IMR-90 (cell line): ENCODE results near the gene MAN1C1. TPM values are rescaled to one million over a fixed set of nuclear protein-coding genes. Genes with fewer than 3 reads are reported as not detected.

Experiments
- ATAC-seq: fragments of 200-7000 bp; cut with Tn5 transposase; 2 replicates; pipeline ENCODE4 v1.9.1; 2020; ENCODE audit warnings: low read depth, mild to moderate bottlenecking, moderate library complexity
- BruUV-seq: library from RNA; stranded (reverse); fragments of 400-500 nt; replicated peaks from 2 replicates; lab custom pipeline; 2021; lab: Mats Ljungman, UMichigan
- CTCF ChIA-PET: fragments of 300-600 bp; formaldehyde crosslinking; extraction: SDS; loops from one replicate; lab custom pipeline; 2021; ENCODE audit warnings: antibody characterized with exemption; lab: Yijun Ruan, JAX
- POLR2A ChIA-PET: fragments of 300-600 bp; sonication (Branson Sonifier 250); formaldehyde crosslinking; loops from one replicate; lab custom pipeline; 2022; ENCODE audit warnings: antibody characterized with exemption; ENCODE audit not compliant: unreplicated experiment; lab: Charles Lee
- DNase-seq: peaks from one replicate; pipeline ENCODE4 v3.0.0; 2013
- H2AFZ ChIP-seq: replicated peaks from 2 replicates; pipeline ENCODE3; 2013; ENCODE audit warnings: low read length, mild to moderate bottlenecking; ENCODE audit not compliant: poor library complexity
- H2AK5ac ChIP-seq: 2 replicates; pipeline ENCODE4 v1.6.1; 2013; ENCODE audit warnings: low read depth, low read length, inconsistent platforms
- H2AK9ac ChIP-seq: replicated peaks from 2 replicates; pipeline ENCODE3; 2013; ENCODE audit warnings: mild to moderate bottlenecking, low read depth, low read length, moderate library complexity; ENCODE audit not compliant: poor library complexity
- H2BK120ac ChIP-seq: 2 replicates; pipeline ENCODE4 v1.6.1; 2013; ENCODE audit warnings: low read depth, low read length, inconsistent platforms
- H2BK15ac ChIP-seq: 3 replicates; pipeline ENCODE4 v1.6.1; 2013; ENCODE audit warnings: low read depth, low read length, inconsistent platforms
- H2BK20ac ChIP-seq: 2 replicates; pipeline ENCODE4 v1.6.1; 2013; ENCODE audit warnings: low read depth, mild to moderate bottlenecking, inconsistent platforms, low read length, moderate library complexity
- H2BK5ac ChIP-seq: 2 replicates; pipeline ENCODE4 v1.6.1; 2013; ENCODE audit warnings: mild to moderate bottlenecking, low read depth, low read length, inconsistent platforms; ENCODE audit not compliant: poor library complexity, severe bottlenecking
- H3K14ac ChIP-seq: replicated peaks from 2 replicates; pipeline ENCODE4 v1.6.1; 2013; ENCODE audit warnings: low read depth, low read length, inconsistent platforms
- H3K18ac ChIP-seq: 2 replicates; pipeline ENCODE4 v1.6.1; 2013; ENCODE audit warnings: low read depth, low read length, control low read depth
- H3K23ac ChIP-seq: 2 replicates; pipeline ENCODE4 v1.6.1; 2013; ENCODE audit warnings: low read depth, low read length, inconsistent platforms
- H3K27ac ChIP-seq: 2 replicates; pipeline ENCODE4 v1.5.1; 2013; ENCODE audit warnings: mild to moderate bottlenecking, control low read depth, low read length; ENCODE audit not compliant: insufficient read depth
- H3K27me3 ChIP-seq: 2 replicates; pipeline ENCODE4 v1.6.1; 2013; ENCODE audit warnings: low read length; ENCODE audit not compliant: control insufficient read depth, insufficient read depth
- H3K36me3 ChIP-seq: 2 replicates; pipeline ENCODE4 v1.6.1; 2013; ENCODE audit warnings: low read length, mixed read lengths; ENCODE audit not compliant: control insufficient read depth, insufficient read depth
- H3K4ac ChIP-seq: 2 replicates; pipeline ENCODE4 v1.6.1; 2013; ENCODE audit warnings: low read depth, low read length, inconsistent platforms
- H3K4me1 ChIP-seq: 2 replicates; pipeline ENCODE4 v1.6.1; 2013; ENCODE audit warnings: low read length, mixed read lengths; ENCODE audit not compliant: control insufficient read depth, insufficient read depth
- H3K4me2 ChIP-seq: 2 replicates; pipeline ENCODE4 v1.6.1; 2013; ENCODE audit warnings: low read depth, mild to moderate bottlenecking, control low read depth, low read length, moderate library complexity
- H3K4me3 ChIP-seq: 2 replicates; pipeline ENCODE4 v1.5.1; 2013; ENCODE audit warnings: low read depth, mild to moderate bottlenecking, control low read depth, low read length, moderate library complexity; ENCODE audit not compliant: insufficient read depth
- H3K56ac ChIP-seq: 2 replicates; pipeline ENCODE4 v1.6.1; 2013; ENCODE audit warnings: low read length, inconsistent platforms; ENCODE audit not compliant: insufficient read depth; ENCODE audit errors: extremely low read depth
- H3K79me1 ChIP-seq, 2 experiments: 2 replicates each; pipeline ENCODE4 v1.6.1; 2013; ENCODE audit warnings: low read length in 2 of 2, inconsistent platforms in 1 of 2, low read depth in 1 of 2
- H3K9ac ChIP-seq: 2 replicates; pipeline ENCODE4 v1.6.1; 2013; ENCODE audit warnings: low read depth, low read length, control low read depth
- H3K9me1 ChIP-seq: 2 replicates; pipeline ENCODE4 v1.6.1; 2013; ENCODE audit warnings: low read length, inconsistent platforms; ENCODE audit not compliant: insufficient read depth
- H3K9me3 ChIP-seq: 2 replicates; pipeline ENCODE4 v1.6.1; 2013; ENCODE audit warnings: low read length; ENCODE audit not compliant: control insufficient read depth, insufficient read depth
- H4K20me1 ChIP-seq: 2 replicates; pipeline ENCODE4 v1.6.1; 2013; ENCODE audit warnings: low read length, inconsistent platforms; ENCODE audit not compliant: insufficient read depth
- H4K5ac ChIP-seq: 2 replicates; pipeline ENCODE4 v1.6.1; 2013; ENCODE audit warnings: mild to moderate bottlenecking, low read depth, low read length, control low read depth
- H4K8ac ChIP-seq, 2 experiments: 2 replicates each; pipeline ENCODE4 v1.6.1; 2013; ENCODE audit warnings: low read depth in 2 of 2, low read length in 2 of 2, control low read depth in 1 of 2, inconsistent platforms in 1 of 2
- H4K91ac ChIP-seq: 2 replicates; pipeline ENCODE4 v1.6.1; 2013; ENCODE audit warnings: low read depth, low read length, inconsistent platforms; ENCODE audit not compliant: insufficient read depth
- BHLHE40 ChIP-seq: fragments of 150-350 bp; IDR thresholded peaks from 2 replicates; pipeline ENCODE4 v1.6.1; 2016; ENCODE audit warnings: mild to moderate bottlenecking, low read depth, low read length
- CEBPB ChIP-seq: IDR thresholded peaks from 2 replicates; pipeline ENCODE4 v1.6.1; 2012; ENCODE audit warnings: low read depth, low read length, improper control_type of control experiment
- CHD1 ChIP-seq: IDR thresholded peaks from 2 replicates; pipeline ENCODE4 v1.6.1; 2012; ENCODE audit warnings: low read depth, low read length, improper control_type of control experiment
- CTCF ChIP-seq: conservative IDR thresholded peaks from 2 replicates; pipeline ENCODE4 v1.5.1; 2012; ENCODE audit warnings: mild to moderate bottlenecking, low read depth, low read length, improper control_type of control experiment
- ELK1 ChIP-seq: fragments of 150-350 bp; IDR thresholded peaks from 2 replicates; pipeline ENCODE4 v1.6.1; 2016; ENCODE audit warnings: low read depth, mild to moderate bottlenecking, low read length, moderate library complexity, borderline replicate concordance
- FOS ChIP-seq: fragments of 150-350 bp; IDR thresholded peaks from 2 replicates; pipeline ENCODE4 v1.6.1; 2016; ENCODE audit warnings: low read depth, low read length
- MAFK ChIP-seq: IDR thresholded peaks from 2 replicates; pipeline ENCODE4 v1.6.1; 2012; ENCODE audit warnings: low read depth, low read length, improper control_type of control experiment
- MAZ ChIP-seq: IDR thresholded peaks from 2 replicates; pipeline ENCODE4 v1.6.1; 2012; ENCODE audit warnings: low read depth, mild to moderate bottlenecking, low read length, improper control_type of control experiment, moderate library complexity, borderline replicate concordance
- MXI1 ChIP-seq: IDR thresholded peaks from 2 replicates; pipeline ENCODE4 v1.6.1; 2012; ENCODE audit warnings: low read depth, mild to moderate bottlenecking, low read length, moderate library complexity, borderline replicate concordance
- NFE2L2 ChIP-seq: fragments of 150-350 bp; IDR thresholded peaks from 2 replicates; pipeline ENCODE4 v1.6.1; 2016; ENCODE audit warnings: low read depth, mild to moderate bottlenecking, low read length
- POLR2A ChIP-seq: IDR thresholded peaks from 2 replicates; pipeline ENCODE4 v1.6.1; 2012; ENCODE audit warnings: mild to moderate bottlenecking, low read depth, low read length
- RAD21 ChIP-seq: IDR thresholded peaks from 2 replicates; pipeline ENCODE4 v1.6.1; 2012; ENCODE audit warnings: low read length, improper control_type of control experiment
- RCOR1 ChIP-seq: IDR thresholded peaks from 2 replicates; pipeline ENCODE4 v1.6.1; 2012; ENCODE audit warnings: mild to moderate bottlenecking, low read length, improper control_type of control experiment; ENCODE audit not compliant: insufficient replicate concordance
- RFX5 ChIP-seq: IDR thresholded peaks from 2 replicates; pipeline ENCODE4 v1.8.0; 2012; ENCODE audit warnings: low read depth, mild to moderate bottlenecking, low read length, moderate library complexity
- SMC3 ChIP-seq: fragments of 150-350 bp; IDR thresholded peaks from 2 replicates; pipeline ENCODE4 v1.6.1; 2016; ENCODE audit warnings: low read depth, mild to moderate bottlenecking, antibody characterized with exemption, low read length, moderate library complexity
- USF2 ChIP-seq: fragments of 150-350 bp; IDR thresholded peaks from 2 replicates; pipeline ENCODE4 v1.6.1; 2017; ENCODE audit warnings: mild to moderate bottlenecking, antibody characterized with exemption, low read length, low read depth
- WGBS, 2 experiments: methylation state at CpG; one replicate each; pipeline versions ENCODE4 v1.1.5 to v1.1.7; 2013; ENCODE audit warnings: missing lambda C conversion rate in 2 of 2; ENCODE audit not compliant: insufficient read length in 1 of 2; ENCODE audit errors: extremely low coverage in 2 of 2; 5-methylcytosine and 5-hydroxymethylcytosine counted together
- dilution Hi-C: fragments of 300-500 bp; cut with HindIII; formaldehyde crosslinking; loops from one replicate; pipeline ENCODE4 v1.14.3; 2018; ENCODE audit warnings: low sequenced_read_pairs; ENCODE audit not compliant: unreplicated experiment
- in situ Hi-C: fragments of 300-500 bp; cut with MboI; formaldehyde crosslinking; loops from 3 replicates; pipeline ENCODE4 v1.14.3; 2019; ENCODE audit warnings: low sequenced_read_pairs, inconsistent platforms, mixed read lengths
- intact Hi-C: fragments of 100-400 bp; cut with micrococcal nuclease; formaldehyde crosslinking; loops from 2 replicates; pipeline ENCODE4 v1.10.0; 2022
- polyA plus RNA-seq, 3 experiments: library from polyadenylated mRNA; depleted of rRNA; stranded (reverse); fragments of >200 nt; gene quantifications; 2 replicates each; pipeline ENCODE4 v1.2.3, GENCODE V29; 2012; ENCODE audit warnings: low replicate concordance in 1 of 3
- total RNA-seq: library from RNA; depleted of rRNA; stranded (reverse); fragments of >200 nt; gene quantifications from 2 replicates; pipeline ENCODE4 v1.2.3, GENCODE V29; 2012

MAN1C1 gene
- total and polyA plus RNA-seq, 2 of the 4 experiments (the other 2 are of a cell fraction), result 3.2 to 11.3 TPM

- Histone ChIP-seq H3K79me1 (no peaks in the 10 kb centered on the region), H4K91ac (no peak overlapping the region), H3K27ac (no peak overlapping the region), H3K4ac (no peak overlapping the region), H2AK5ac (no peak overlapping the region), H3K36me3 (no peaks in the 10 kb centered on the region), H3K4me2 (no peak overlapping the region), H4K5ac (no peak overlapping the region), H2AFZ (no peak overlapping the region), H3K9me3 (peaks cover 5% of the 10 kb centered on the region), H4K20me1 (no peaks in the 10 kb centered on the region), H4K8ac (no peak overlapping the region), H2BK15ac (no peak overlapping the region), H2AK9ac (no peak overlapping the region), H3K4me1 (peaks cover 8% of the 10 kb centered on the region; the same call in 1 of the 2 replicates), H3K27me3 (no peaks in the 10 kb centered on the region; the same call in 1 of the 2 replicates), H3K9ac (no peak overlapping the region), H3K9me1 (0 out of 2 replicates have a peak, but pooled peaks cover 5% of the 10 kb centered on the region), H3K56ac (no peak overlapping the region), H3K14ac (no peak overlapping the region), H3K4me3 (no peak overlapping the region), H2BK120ac (no peak overlapping the region), H3K23ac (no peak overlapping the region), H2BK5ac (no peak overlapping the region), H2BK20ac (no peak overlapping the region), H3K18ac (no peak overlapping the region)
- TF ChIP-seq MAFK (no peak), NFE2L2 (no peak), FOS (no peak), USF2 (no peak), MXI1 (no peak), RFX5 (no peak), CTCF (no peak), RAD21 (no peak), ELK1 (no peak), RCOR1 (no peak), SMC3 (no peak), BHLHE40 (no peak), CHD1 (no peak), CEBPB (no peak), MAZ (no peak), POLR2A (no peak)
- CTCF ChIA-PET, result interaction anchor here (1.1 kb wide), 1 partner anchor 47 kb away, joined by 3 read pairs; no protein-coding TSS in a partner anchor
- BruUV-seq, result no TSS peak
- no peak for ATAC-seq
- in situ Hi-C loops (no loop called here), intact Hi-C loops (no loop called here), dilution Hi-C loops (no loop called here)
- no peak for DNase-seq
- POLR2A ChIA-PET, result no interaction called here
- WGBS, 2 experiments, result 92% methylated on average over 2 of the region's 7 CpGs; no CpG with 5 or more reads in 1 of the 2 experiments
Observed at GRCh38 chr1:25742316-25742715, 125.7 kb downstream of the MAN1C1 start.
